ENCODE data around the gene ENAM.
"Not testable (repeated sequence)": the region's sequence is repeated elsewhere in the genome, so short reads cannot be mapped to it uniquely, and the experiment has no call there.

ENAM gene

GRCh38 chr4:70676554-70677090 lies 48.1 kb downstream of the ENAM start:
- no peak for DNase-seq (ENCODE audit: low read depth)

GRCh38 chr4:70678383-70678999 lies 49.9 kb downstream of the ENAM start:
- no peak for DNase-seq (ENCODE audit: low read depth)

DNA sequence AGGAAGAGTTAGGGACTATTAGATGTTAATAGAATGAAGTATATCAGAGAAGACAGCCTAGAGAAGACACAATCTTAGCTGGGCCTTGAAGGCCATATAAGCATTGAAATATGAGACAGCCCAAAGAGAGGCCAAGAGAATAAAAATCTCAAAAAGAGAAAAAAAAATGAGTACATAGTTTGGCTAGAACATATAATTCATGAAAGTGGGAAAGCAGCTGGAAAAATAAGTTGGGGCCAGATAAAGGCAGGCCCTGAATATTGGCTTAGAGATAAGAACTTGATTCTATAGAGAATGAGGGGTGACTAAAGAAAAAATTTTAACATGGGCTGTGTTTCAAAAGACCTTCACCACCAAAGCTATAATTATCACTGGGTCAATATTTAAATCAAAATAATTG lies 52.4 kb downstream of the ENAM start:
- DNase-seq (ENCODE audit: low read depth), result no peak

DNA sequence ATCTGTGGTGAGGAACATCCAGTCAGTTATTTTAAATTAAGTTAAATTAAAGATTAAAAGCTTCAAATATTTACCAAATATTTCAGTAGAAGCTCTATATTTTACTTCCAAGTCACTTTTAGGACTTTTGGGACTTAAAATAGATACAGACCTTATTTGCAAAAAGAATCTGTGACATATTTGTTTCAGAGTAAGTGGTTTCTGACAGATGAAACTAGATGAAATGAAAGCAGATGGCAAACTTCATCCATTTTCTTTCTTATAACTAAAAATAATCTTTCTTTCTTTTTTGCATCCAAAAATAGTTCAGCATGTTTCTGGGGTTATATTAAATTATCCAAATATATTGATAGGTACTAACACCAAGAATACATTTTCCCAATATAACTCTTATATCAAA lies 53.2 kb downstream of the ENAM start:
- no peak for DNase-seq (ENCODE audit: low read depth)

DNA sequence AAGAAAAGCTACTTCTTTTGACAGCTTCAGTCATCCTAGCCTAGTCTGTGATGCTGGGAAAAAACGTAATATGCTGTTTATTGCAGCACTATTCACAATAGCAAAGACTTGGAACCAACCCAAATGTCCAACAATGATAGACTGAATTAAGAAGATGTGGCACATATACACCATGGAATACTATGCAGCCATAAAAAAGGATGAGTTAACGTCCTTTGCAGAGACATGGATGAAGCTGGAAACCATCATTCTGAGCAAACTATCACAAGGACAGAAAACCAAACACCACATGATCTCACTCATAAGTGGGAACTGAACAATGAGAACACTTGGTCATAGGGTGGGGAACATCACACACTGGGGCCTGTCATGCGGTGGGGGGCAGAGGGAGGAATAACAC lies 53.6 kb downstream of the ENAM start:
- DNase-seq (ENCODE audit: low read depth), result not testable (repeated sequence)

- DNase-seq (ENCODE audit: low read depth), result no peak
Measured at GRCh38 chr4:70687392-70687791, 58.8 kb downstream of the ENAM start.

- DNase-seq (ENCODE audit: low read depth), result peak; percentile 99
Measured at GRCh38 chr4:70687821-70688794, 59.6 kb downstream of the ENAM start, which contains the start of gene UTP3. TSS of gene UTP3 (plus strand) at chr4:70688532. CDS start at chr4:70688678, 146 bp downstream.

DNA sequence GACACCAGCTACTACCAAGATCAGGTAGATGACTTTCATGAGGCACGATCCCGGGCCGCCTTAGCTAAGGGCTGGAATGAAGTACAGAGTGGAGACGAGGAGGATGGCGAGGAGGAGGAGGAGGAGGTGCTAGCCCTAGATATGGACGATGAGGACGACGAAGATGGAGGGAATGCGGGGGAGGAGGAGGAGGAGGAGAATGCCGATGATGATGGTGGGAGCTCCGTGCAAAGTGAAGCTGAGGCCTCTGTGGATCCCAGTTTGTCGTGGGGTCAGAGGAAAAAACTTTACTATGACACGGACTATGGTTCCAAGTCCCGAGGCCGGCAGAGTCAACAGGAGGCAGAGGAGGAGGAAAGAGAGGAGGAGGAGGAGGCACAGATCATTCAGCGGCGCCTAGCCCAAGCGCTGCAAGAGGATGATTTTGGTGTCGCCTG lies 60.3 kb downstream of the ENAM start:
- peak; percentile 36 for DNase-seq (ENCODE audit: low read depth)

DNA sequence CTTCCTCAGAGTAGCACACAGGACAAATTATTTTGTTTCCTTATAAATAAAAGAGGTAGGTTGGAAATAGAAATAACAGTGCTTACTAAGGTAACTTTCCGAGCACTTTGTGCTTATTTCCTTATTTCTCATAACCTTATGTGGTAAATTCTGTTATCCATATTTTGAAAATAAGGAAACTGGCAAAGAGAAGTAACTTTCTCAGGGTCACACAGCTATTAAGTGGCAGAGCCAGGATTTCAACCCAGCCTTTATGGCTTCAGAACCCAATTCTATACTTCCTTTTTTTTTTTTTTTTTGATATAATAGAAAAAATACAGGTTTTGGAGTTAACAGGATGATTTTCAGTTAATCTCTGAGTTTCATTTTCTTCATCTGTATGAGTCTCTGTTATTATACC lies 63.1 kb downstream of the ENAM start:
- DNase-seq (ENCODE audit: low read depth), result no peak

GRCh38 chr4:70694633-70695032 lies 66.1 kb downstream of the ENAM start:
- not testable (repeated sequence) for DNase-seq (ENCODE audit: low read depth)

Data from iris pigment epithelial cell (primary cell).